BE2C (cell line): ENCODE measurements around the gene AIDA.

Experiments used
- DNase-seq: peaks from one replicate; pipeline ENCODE4 v3.0.0-alpha.2; 2020
- H3K27me3 ChIP-seq: fragments of 250-450 bp; sonication (Bioruptor Pico); 2 replicates; pipeline ENCODE4 v1.5.1; 2020; ENCODE audit warnings: mild to moderate bottlenecking
- H3K36me3 ChIP-seq: fragments of 250-450 bp; sonication (Bioruptor Pico); 2 replicates; pipeline ENCODE4 v1.5.1; 2020; ENCODE audit warnings: mild to moderate bottlenecking
- H3K4me1 ChIP-seq: fragments of 250-450 bp; sonication (Bioruptor Pico); 2 replicates; pipeline ENCODE4 v1.5.1; 2020
- H3K4me3 ChIP-seq: 2 replicates; pipeline ENCODE4 v1.5.1; 2011; ENCODE audit warnings: low read depth, low read length
- H3K9me3 ChIP-seq: fragments of 250-450 bp; sonication (Bioruptor Pico); 2 replicates; pipeline ENCODE4 v1.5.1; 2020
- TF ChIP-seq, protein P1 (sequence below): IDR thresholded peaks from 2 replicates; pipeline ENCODE4 v1.5.1; 2012; ENCODE audit warnings: mild to moderate bottlenecking, low read depth, low read length

Gene AIDA

DNA sequence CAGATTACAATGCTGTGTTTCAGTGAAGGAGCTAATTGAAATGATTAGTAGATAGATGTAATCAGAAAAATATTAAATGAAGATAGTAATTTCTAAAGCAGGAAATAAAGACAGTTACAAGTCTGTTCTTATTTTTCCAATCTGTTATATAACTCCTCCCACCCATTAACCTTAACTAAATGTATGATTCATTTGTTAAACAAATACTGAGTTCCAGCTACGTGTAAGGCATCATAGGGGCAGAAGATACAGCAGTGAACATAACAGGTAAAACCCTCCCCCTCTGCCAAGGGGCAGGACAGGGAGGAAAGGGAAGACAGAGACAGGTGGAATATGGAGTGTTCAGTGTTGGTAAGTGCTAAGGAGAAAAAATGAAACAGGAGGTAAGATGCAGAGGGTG lies 24.7 kb upstream of the AIDA start, which contains the start of gene FAM177B:
FAM177B (plus strand) TSS at position 231 of the 400 bp plus-strand sequence. CDS start 9,344 bp downstream, outside the sequence.
- Histone ChIP-seq H3K9me3 (no peaks in the 10 kb centered on the region), H3K4me1 (no peaks in the 10 kb centered on the region), H3K27me3 (no peaks in the 10 kb centered on the region), H3K4me3 (no peak within 1 kb of the TSS), H3K36me3 (peaks cover 5% of the 10 kb centered on the region; the same call in 1 of the 2 replicates)
- DNase-seq = no peak
- TF ChIP-seq, protein P1, sequence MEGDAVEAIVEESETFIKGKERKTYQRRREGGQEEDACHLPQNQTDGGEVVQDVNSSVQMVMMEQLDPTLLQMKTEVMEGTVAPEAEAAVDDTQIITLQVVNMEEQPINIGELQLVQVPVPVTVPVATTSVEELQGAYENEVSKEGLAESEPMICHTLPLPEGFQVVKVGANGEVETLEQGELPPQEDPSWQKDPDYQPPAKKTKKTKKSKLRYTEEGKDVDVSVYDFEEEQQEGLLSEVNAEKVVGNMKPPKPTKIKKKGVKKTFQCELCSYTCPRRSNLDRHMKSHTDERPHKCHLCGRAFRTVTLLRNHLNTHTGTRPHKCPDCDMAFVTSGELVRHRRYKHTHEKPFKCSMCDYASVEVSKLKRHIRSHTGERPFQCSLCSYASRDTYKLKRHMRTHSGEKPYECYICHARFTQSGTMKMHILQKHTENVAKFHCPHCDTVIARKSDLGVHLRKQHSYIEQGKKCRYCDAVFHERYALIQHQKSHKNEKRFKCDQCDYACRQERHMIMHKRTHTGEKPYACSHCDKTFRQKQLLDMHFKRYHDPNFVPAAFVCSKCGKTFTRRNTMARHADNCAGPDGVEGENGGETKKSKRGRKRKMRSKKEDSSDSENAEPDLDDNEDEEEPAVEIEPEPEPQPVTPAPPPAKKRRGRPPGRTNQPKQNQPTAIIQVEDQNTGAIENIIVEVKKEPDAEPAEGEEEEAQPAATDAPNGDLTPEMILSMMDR = no peak

DNA sequence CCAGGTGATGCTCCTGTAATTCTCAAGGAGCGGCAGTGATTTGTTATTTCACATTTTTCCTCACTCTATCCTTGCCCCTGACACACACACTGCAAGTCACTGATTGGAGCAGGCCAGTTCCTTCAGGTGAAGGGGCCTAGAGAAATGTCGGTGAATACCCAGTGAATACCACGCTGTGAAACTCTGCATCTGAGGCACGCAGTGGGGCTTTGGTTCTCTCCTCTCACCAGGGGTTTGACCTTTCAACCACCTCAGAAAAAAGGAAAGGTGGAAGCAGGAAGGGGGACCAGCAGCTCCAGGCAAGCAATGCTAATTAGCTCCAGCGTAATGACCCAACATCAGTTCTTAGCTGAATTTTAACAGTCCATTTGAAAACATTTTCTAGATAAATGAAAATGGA lies 24.2 kb upstream of the AIDA start:
- no peaks in the 10 kb centered on the region for H3K9me3 ChIP-seq
- DNase-seq = no peak
- no peak overlapping the region for H3K4me3 ChIP-seq
- H3K36me3 ChIP-seq = peaks cover 5% of the 10 kb centered on the region; the same call in 1 of the 2 replicates
- no peaks in the 10 kb centered on the region for H3K27me3 ChIP-seq
- no peaks in the 10 kb centered on the region for H3K4me1 ChIP-seq
- TF ChIP-seq, protein P1 = no peak

DNA sequence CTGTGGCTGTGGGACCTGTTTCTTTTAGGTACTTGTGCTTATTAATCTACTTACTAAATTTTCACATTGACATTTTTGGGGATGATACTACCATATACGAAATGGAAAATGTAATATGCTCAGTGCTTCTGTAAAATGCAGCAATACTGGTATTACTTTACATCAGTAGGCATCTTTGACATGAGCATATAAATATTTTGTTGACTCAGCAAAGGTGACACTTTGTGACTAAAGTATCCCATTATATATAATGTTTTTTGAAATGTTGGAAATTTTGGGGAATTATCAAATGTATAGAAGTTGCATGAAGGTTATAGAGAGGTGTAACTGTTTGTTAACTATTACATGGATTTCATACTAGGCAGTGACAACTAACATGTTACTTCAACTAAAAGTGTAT lies 22.4 kb upstream of the AIDA start:
- TF ChIP-seq, protein P1 = no peak
- Histone ChIP-seq H3K27me3 (no peaks in the 10 kb centered on the region), H3K4me3 (no peak overlapping the region), H3K9me3 (no peaks in the 10 kb centered on the region), H3K4me1 (no peaks in the 10 kb centered on the region), H3K36me3 (peaks cover 9% of the 10 kb centered on the region)
- no peak for DNase-seq

DNA sequence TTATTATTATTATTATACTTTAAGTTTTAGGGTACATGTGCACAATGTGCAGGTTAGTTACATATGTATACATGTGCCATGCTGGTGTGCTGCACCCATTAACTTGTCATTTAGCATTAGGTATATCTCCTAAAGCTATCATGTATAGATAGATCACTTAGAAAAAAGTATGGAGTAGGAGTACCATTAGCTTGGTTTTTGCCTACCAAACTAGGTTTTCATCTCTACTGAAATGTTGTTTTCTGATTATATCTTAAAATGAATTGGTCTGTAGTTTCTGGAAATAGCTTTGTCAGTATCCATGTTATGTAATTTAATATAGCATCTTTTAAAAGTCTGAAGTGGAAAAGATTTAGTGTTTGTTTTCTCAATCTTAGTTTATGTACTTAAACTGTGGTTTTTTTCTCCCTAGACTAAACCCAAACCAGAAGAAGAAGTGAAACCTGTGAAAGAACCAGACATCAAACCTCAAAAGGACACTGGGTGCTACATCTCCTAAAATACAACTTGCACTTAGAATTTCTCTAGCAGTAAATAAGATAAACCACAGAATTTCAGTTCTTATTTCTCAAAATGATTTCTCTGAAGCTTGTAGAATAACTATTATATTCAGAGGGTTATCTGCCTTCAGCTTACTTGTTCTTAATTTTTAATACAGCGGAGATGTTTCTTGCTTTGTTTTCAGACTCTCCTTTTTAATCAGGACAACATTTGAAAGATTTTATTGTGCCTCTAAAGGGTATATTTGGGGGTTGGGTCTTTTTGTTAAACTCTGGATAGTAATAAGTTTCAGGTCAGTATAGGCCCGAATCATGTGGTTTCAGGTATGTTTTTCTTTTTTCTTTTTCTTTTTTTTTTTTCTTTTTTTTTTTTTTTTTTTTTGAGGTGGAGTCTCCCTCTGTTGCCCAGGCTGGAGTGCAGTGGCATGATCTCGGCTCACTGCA lies 20.2 kb upstream of the AIDA start:
- Histone ChIP-seq H3K4me1 (no peaks in the 10 kb centered on the region), H3K9me3 (no peaks in the 10 kb centered on the region), H3K27me3 (no peaks in the 10 kb centered on the region), H3K4me3 (no peak overlapping the region), H3K36me3 (peaks cover 9% of the 10 kb centered on the region)
- no peak for DNase-seq
- TF ChIP-seq, protein P1 = no peak

DNA sequence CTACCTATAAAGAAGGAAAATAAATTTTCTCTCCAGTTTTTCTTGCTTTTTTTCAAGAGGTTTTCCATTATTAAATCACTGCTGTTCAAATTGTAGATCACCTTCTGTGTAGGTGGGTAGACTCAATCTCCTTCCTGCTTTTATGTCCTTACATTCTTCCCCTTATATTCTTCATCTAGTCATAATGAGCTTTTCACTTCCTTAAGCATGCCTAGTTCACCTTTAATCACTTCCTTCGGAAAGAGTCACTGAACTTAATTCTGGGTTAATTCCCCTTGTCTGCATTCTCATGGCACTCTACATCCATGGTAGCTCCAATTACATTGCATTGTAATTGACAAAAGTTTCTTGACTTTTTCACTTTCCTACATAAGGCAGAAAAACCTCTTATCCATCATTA lies 18.6 kb upstream of the AIDA start:
- no peaks in the 10 kb centered on the region for H3K9me3 ChIP-seq
- peaks cover 18% of the 10 kb centered on the region for H3K36me3 ChIP-seq
- no peak for DNase-seq
- TF ChIP-seq, protein P1 = no peak
- H3K27me3 ChIP-seq = no peaks in the 10 kb centered on the region
- no peaks in the 10 kb centered on the region for H3K4me1 ChIP-seq
- no peak overlapping the region for H3K4me3 ChIP-seq

DNA sequence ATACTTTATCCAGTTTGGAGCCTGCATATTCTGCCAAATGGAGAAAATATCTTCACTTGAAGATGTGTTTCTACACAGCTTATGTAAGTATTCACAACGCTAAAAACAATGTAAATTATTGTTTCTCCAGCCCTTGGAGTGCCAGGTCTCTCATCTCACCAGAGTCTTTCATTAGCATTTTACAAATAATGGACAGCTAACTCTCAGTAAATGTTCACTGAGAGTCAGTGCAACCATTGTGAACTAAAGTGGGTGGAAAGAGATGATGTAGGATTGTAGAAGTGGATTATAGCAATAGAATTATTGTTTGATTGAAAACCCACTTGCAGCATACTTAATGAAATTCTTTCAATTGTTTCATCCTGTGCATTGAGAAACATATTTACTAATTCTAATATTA lies 16.5 kb upstream of the AIDA start:
- TF ChIP-seq, protein P1 = no peak
- no peaks in the 10 kb centered on the region for H3K27me3 ChIP-seq
- H3K36me3 ChIP-seq = peaks cover 18% of the 10 kb centered on the region
- no peak for DNase-seq
- no peaks in the 10 kb centered on the region for H3K9me3 ChIP-seq
- H3K4me1 ChIP-seq = no peaks in the 10 kb centered on the region
- H3K4me3 ChIP-seq = no peak overlapping the region
